K562 (cell line): Measurements from ENCODE around the gene QSOX2. TPM values are rescaled to one million over a fixed set of nuclear protein-coding genes. Genes with fewer than 3 reads are reported as not detected.

ENCODE experiments used
- ADNP ChIP-seq: fragments of 200-800 bp; sonication (Bioruptor generic); IDR thresholded peaks from 2 replicates; pipeline ENCODE4 v1.6.1; 2016; ENCODE audit warnings: missing genetic modification characterization, missing compliant biosample characterization
- BRF2 ChIP-seq: IDR thresholded peaks from 3 replicates; pipeline ENCODE4 v1.6.1; 2011; ENCODE audit warnings: borderline replicate concordance, mild to moderate bottlenecking; ENCODE audit not compliant: insufficient read length, insufficient read depth
- DIDO1 ChIP-seq: fragments of 450-650 bp; IDR thresholded peaks from 2 replicates; pipeline ENCODE4 v1.6.1; 2016; ENCODE audit warnings: low read depth, missing biosample characterization, missing genetic modification characterization
- FIP1L1 ChIP-seq: fragments of 200-400 bp; formaldehyde crosslinking; IDR thresholded peaks from 2 replicates; pipeline ENCODE4 v1.6.1; 2018; ENCODE audit warnings: mild to moderate bottlenecking, low read depth, low read length; ENCODE audit not compliant: poor library complexity, severe bottlenecking
- IFI16 ChIP-seq: fragments of 250-450 bp; sonication (Bioruptor Pico); IDR thresholded peaks from 2 replicates; pipeline ENCODE4 v2.1.2; 2022; ENCODE audit warnings: mild to moderate bottlenecking, inconsistent platforms
- MYC ChIP-seq, 2 experiments: fragments of 250-450 bp in 1 of 2; sonication (Bioruptor Pico) in 1 of 2; IDR thresholded peaks; 2 replicates each; pipeline versions ENCODE4 v1.5.1 to v1.6.1; 2012 to 2021; ENCODE audit warnings: low read depth in 2 of 2, borderline replicate concordance in 1 of 2, improper control_type of control experiment in 1 of 2, low read length in 1 of 2, mild to moderate bottlenecking in 1 of 2, moderate library complexity in 1 of 2
- RCOR1 ChIP-seq, 2 experiments: IDR thresholded peaks; 2 replicates each; pipeline ENCODE4 v1.6.1; 2012; ENCODE audit warnings: low read depth in 2 of 2, low read length in 2 of 2, borderline replicate concordance in 1 of 2, improper control_type of control experiment in 1 of 2
- YY1 ChIP-seq, 3 experiments: IDR thresholded peaks; 2 replicates each; pipeline ENCODE4 v1.6.1; 2011; ENCODE audit warnings: low read length in 2 of 3, mild to moderate bottlenecking in 2 of 3, moderate library complexity in 2 of 3, borderline replicate concordance in 1 of 3, control low read depth in 1 of 3, low read depth in 1 of 3; ENCODE audit not compliant: insufficient read depth in 3 of 3, insufficient replicate concordance in 2 of 3, control insufficient read depth in 1 of 3, insufficient read length in 1 of 3; ENCODE audit errors: extremely low read depth in 1 of 3
- ZC3H11A ChIP-seq: IDR thresholded peaks from 2 replicates; pipeline ENCODE4 v1.6.1; 2012; ENCODE audit warnings: low read depth, low read length, improper control_type of control experiment
- ZC3H8 ChIP-seq: fragments of 450-650 bp; IDR thresholded peaks from 2 replicates; pipeline ENCODE4 v1.6.1; 2017
- ZNF583 ChIP-seq: fragments of 250-450 bp; sonication (Bioruptor Pico); IDR thresholded peaks from 2 replicates; pipeline ENCODE4 v1.4.0; 2020
- ZNF699 ChIP-seq: fragments of 250-450 bp; sonication (Bioruptor Pico); IDR thresholded peaks from 2 replicates; pipeline ENCODE4 v1.8.0; 2021; ENCODE audit warnings: mild to moderate bottlenecking, moderate library complexity; ENCODE audit not compliant: insufficient replicate concordance
- ZNF79 ChIP-seq: fragments of 250-450 bp; sonication (Bioruptor Pico); IDR thresholded peaks from 2 replicates; pipeline ENCODE4 v1.4.0; 2020; ENCODE audit warnings: low read depth, mild to moderate bottlenecking, moderate library complexity
- polyA plus RNA-seq, 8 experiments: library from polyadenylated mRNA; depleted of rRNA in 4 of 8; stranded (reverse) in 5 of 8; unstranded in 3 of 8; fragments of >200 nt; fragmentation: Nextera tagmentation in 2 of 8; fragmentation: Illumina TruSeq in 1 of 8; extraction: Ambion mirVana in 2 of 8; extraction: Trizol in 1 of 8; gene quantifications; 2 replicates each; pipeline versions ENCODE4 v1.2.1 to v1.2.3, GENCODE V29; 2011 to 2014; ENCODE audit warnings: inconsistent platforms in 1 of 8, missing spikeins in 1 of 8
- total RNA-seq, 7 experiments: library from RNA; depleted of rRNA in 6 of 7; stranded (reverse); fragments of >200 nt in 6 of 7; fragmentation: Illumina TruSeq in 2 of 7; extraction: Trizol in 2 of 7; gene quantifications; 2 replicates each; pipeline versions ENCODE4 v1.2.1 to v1.2.3, GENCODE V29; 2011 to 2021; ENCODE audit warnings: low replicate concordance in 1 of 7
- TF ChIP-seq, protein P1 (sequence below): fragments of 250-450 bp; sonication (Bioruptor Pico); IDR thresholded peaks from 2 replicates; pipeline ENCODE4 v1.4.0; 2020; ENCODE audit warnings: borderline replicate concordance
- TF ChIP-seq, protein P2 (sequence below): fragments of 250-450 bp; sonication (Bioruptor Pico); IDR thresholded peaks from 2 replicates; pipeline ENCODE4 v1.5.0; 2021

QSOX2 gene
- total and polyA plus RNA-seq, 9 of the 15 experiments (the other 6 are each of a cell fraction or from before 2014, with no cell fraction given) = 0.51 to 23.7 (median 12.7) TPM

- peak; percentile 68 for TF ChIP-seq MYC (IDR thresholded peaks at IDR 0.05; ENCODE audit: low read depth, low read length)
- no peak for TF ChIP-seq MYC (CRISPR knock-in tag; IDR thresholded peaks at IDR 0.05; ENCODE audit: borderline replicate concordance, low read depth)
- TF ChIP-seq ADNP (tag) = no peak
- TF ChIP-seq, protein P1, sequence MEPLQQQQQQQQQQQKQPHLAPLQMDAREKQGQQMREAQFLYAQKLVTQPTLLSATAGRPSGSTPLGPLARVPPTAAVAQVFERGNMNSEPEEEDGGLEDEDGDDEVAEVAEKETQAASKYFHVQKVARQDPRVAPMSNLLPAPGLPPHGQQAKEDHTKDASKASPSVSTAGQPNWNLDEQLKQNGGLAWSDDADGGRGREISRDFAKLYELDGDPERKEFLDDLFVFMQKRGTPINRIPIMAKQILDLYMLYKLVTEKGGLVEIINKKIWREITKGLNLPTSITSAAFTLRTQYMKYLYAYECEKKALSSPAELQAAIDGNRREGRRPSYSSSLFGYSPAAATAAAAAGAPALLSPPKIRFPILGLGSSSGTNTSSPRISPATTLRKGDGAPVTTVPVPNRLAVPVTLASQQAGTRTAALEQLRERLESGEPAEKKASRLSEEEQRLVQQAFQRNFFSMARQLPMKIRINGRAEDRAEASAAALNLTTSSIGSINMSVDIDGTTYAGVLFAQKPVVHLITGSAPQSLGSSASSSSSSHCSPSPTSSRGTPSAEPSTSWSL = no peak
- no peak for TF ChIP-seq ZC3H11A
- peak in 1 of 3 experiments; percentile 32 for TF ChIP-seq YY1 (IDR thresholded peaks at IDR 0.05; ENCODE audit: borderline replicate concordance in 1 of 3, control insufficient read depth in 1 of 3, extremely low read depth in 1 of 3, insufficient read depth in 3 of 3, insufficient read length in 1 of 3, insufficient replicate concordance in 2 of 3, low read depth in 1 of 3, low read length in 2 of 3)
- TF ChIP-seq, protein P2, sequence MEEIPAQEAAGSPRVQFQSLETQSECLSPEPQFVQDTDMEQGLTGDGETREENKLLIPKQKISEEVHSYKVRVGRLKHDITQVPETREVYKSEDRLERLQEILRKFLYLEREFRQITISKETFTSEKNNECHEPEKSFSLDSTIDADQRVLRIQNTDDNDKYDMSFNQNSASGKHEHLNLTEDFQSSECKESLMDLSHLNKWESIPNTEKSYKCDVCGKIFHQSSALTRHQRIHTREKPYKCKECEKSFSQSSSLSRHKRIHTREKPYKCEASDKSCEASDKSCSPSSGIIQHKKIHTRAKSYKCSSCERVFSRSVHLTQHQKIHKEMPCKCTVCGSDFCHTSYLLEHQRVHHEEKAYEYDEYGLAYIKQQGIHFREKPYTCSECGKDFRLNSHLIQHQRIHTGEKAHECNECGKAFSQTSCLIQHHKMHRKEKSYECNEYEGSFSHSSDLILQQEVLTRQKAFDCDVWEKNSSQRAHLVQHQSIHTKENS = no peak
- TF ChIP-seq DIDO1 (tag) = no peak
- peak; percentile 51 for TF ChIP-seq FIP1L1
- no peak for TF ChIP-seq BRF2
- TF ChIP-seq ZNF699 (CRISPR knock-in tag) = no peak
- TF ChIP-seq ZNF79 (CRISPR knock-in tag) = 0 out of 2 replicates have a peak, but pooled peaks have one; percentile 32
- peak; percentile 51; the same call in 1 of the 2 replicates for TF ChIP-seq ZNF583
- 0 out of 4 replicates have a peak, but pooled peaks of 1 of the 2 experiments have one; percentile 34 for TF ChIP-seq RCOR1 (IDR thresholded peaks at IDR 0.05; ENCODE audit: borderline replicate concordance in 1 of 2, low read depth in 2 of 2, low read length in 2 of 2)
- no peak for TF ChIP-seq ZC3H8
- peak; percentile 61; the same call in 1 of the 2 replicates for TF ChIP-seq IFI16 (CRISPR knock-in tag)
Measured at GRCh38 chr9:136225748-136226679, 19.6 kb downstream of the QSOX2 start (continued).
